ENCODE data around the gene MAK.

- TF ChIP-seq CTCF (IDR thresholded peaks at IDR 0.05) (no peak), POLR2A (IDR thresholded peaks at IDR 0.05) (no peak)
Observed at GRCh38 chr6:10882657-10883171, 44.4 kb upstream of the MAK start.

All from lower leg skin (tissue), 3 donors.